Measurements from ENCODE around the gene PIK3C2G.

GRCh38 chr12:18461758-18462157 lies 200.4 kb downstream of the PIK3C2G start:
- TF ChIP-seq EZH2 (IDR thresholded peaks at IDR 0.05) = no peak
- no peak for TF ChIP-seq CTCF (IDR thresholded peaks at IDR 0.05)
